H9 (cell line): Measurements from ENCODE around the gene LUZP2. TPM values are rescaled to one million over a fixed set of nuclear protein-coding genes. Genes with fewer than 3 reads are reported as not detected.

ENCODE experiments used
- DNase-seq: peaks from one replicate; pipeline ENCODE4 v3.0.0-alpha.2; 2017
- H2AFZ ChIP-seq: one replicate; pipeline ENCODE4 v1.6.1; 2013; ENCODE audit warnings: mild to moderate bottlenecking, low read length, control low read depth, moderate library complexity
- H2AK5ac ChIP-seq: 2 replicates; pipeline ENCODE4 v1.6.1; 2013; ENCODE audit warnings: low read length, control low read depth, mixed read lengths; ENCODE audit not compliant: insufficient read length
- H2BK120ac ChIP-seq: one replicate; pipeline ENCODE4 v1.6.1; 2013; ENCODE audit warnings: low read depth, mild to moderate bottlenecking, low read length, control low read depth, inconsistent platforms; ENCODE audit not compliant: poor library complexity, severe bottlenecking
- H2BK12ac ChIP-seq: 2 replicates; pipeline ENCODE4 v1.6.1; 2013; ENCODE audit warnings: low read length, control low read depth, mixed read lengths, low read depth; ENCODE audit not compliant: insufficient read length
- H2BK15ac ChIP-seq: 2 replicates; pipeline ENCODE4 v1.6.1; 2013; ENCODE audit warnings: low read depth, low read length, control low read depth
- H2BK20ac ChIP-seq: one replicate; pipeline ENCODE4 v1.6.1; 2013; ENCODE audit warnings: low read depth, mild to moderate bottlenecking, low read length, control low read depth, inconsistent platforms; ENCODE audit not compliant: poor library complexity, severe bottlenecking
- H2BK5ac ChIP-seq: 2 replicates; pipeline ENCODE4 v1.6.1; 2013; ENCODE audit warnings: low read length, control low read depth, mixed read lengths; ENCODE audit not compliant: insufficient read length
- H3K14ac ChIP-seq: 2 replicates; pipeline ENCODE4 v1.6.1; 2013; ENCODE audit warnings: low read length, control low read depth; ENCODE audit not compliant: insufficient read depth
- H3K18ac ChIP-seq: 2 replicates; pipeline ENCODE4 v1.6.1; 2013; ENCODE audit warnings: low read depth, mild to moderate bottlenecking, mixed read lengths, low read length, control low read depth; ENCODE audit not compliant: insufficient read length
- H3K23ac ChIP-seq: 2 replicates; pipeline ENCODE4 v1.6.1; 2013; ENCODE audit warnings: low read length, control low read depth, mixed read lengths, low read depth; ENCODE audit not compliant: insufficient read length
- H3K23me2 ChIP-seq: 2 replicates; pipeline ENCODE4 v1.6.1; 2013; ENCODE audit warnings: low read depth, mild to moderate bottlenecking, mixed read lengths, low read length, control low read depth; ENCODE audit not compliant: insufficient read length, poor library complexity, severe bottlenecking
- H3K27ac ChIP-seq: 2 replicates; pipeline ENCODE4 v1.5.1; 2013; ENCODE audit warnings: low read length, control low read depth, mixed read lengths, low read depth; ENCODE audit not compliant: insufficient read length
- H3K27me3 ChIP-seq: 2 replicates; pipeline ENCODE4 v1.6.1; 2013; ENCODE audit warnings: low read length, control low read depth, inconsistent platforms; ENCODE audit not compliant: insufficient read depth
- H3K4ac ChIP-seq: 2 replicates; pipeline ENCODE4 v1.6.1; 2013; ENCODE audit warnings: low read depth, mild to moderate bottlenecking, control low read depth, inconsistent platforms, low read length, moderate library complexity
- H3K4me1 ChIP-seq: 2 replicates; pipeline ENCODE4 v1.6.1; 2013; ENCODE audit warnings: low read length, control low read depth, inconsistent platforms; ENCODE audit not compliant: insufficient read depth
- H3K4me2 ChIP-seq: 2 replicates; pipeline ENCODE4 v1.6.1; 2013; ENCODE audit warnings: low read length, control low read depth, mixed read lengths; ENCODE audit not compliant: insufficient read length, insufficient read depth
- H3K56ac ChIP-seq: 2 replicates; pipeline ENCODE4 v1.6.1; 2013; ENCODE audit warnings: low read depth, mild to moderate bottlenecking, mixed read lengths, low read length, control low read depth; ENCODE audit not compliant: insufficient read length
- H3K79me1 ChIP-seq: 2 replicates; pipeline ENCODE4 v1.6.1; 2013; ENCODE audit warnings: low read depth, mild to moderate bottlenecking, moderate library complexity, low read length, control low read depth, inconsistent platforms; ENCODE audit not compliant: insufficient read depth, poor library complexity, severe bottlenecking
- H3K79me2 ChIP-seq: 2 replicates; pipeline ENCODE4 v1.6.1; 2013; ENCODE audit warnings: low read length, control low read depth, inconsistent platforms; ENCODE audit not compliant: insufficient read depth
- H3K9ac ChIP-seq: 2 replicates; pipeline ENCODE4 v1.6.1; 2013; ENCODE audit warnings: low read length, control low read depth, mixed read lengths; ENCODE audit not compliant: insufficient read length; ENCODE audit errors: extremely low read depth
- H3K9me3 ChIP-seq: one replicate; pipeline ENCODE4 v1.6.1; 2013; ENCODE audit warnings: low read depth, low read length, inconsistent platforms; ENCODE audit not compliant: control insufficient read depth
- H3T11ph ChIP-seq: one replicate; pipeline ENCODE4 v1.6.1; 2013; ENCODE audit warnings: mild to moderate bottlenecking, low read length, control low read depth, inconsistent platforms
- H4K20me1 ChIP-seq: one replicate; pipeline ENCODE4 v1.6.1; 2013; ENCODE audit not compliant: control insufficient read depth, insufficient read length, insufficient read depth
- H4K5ac ChIP-seq: 2 replicates; pipeline ENCODE4 v1.6.1; 2013; ENCODE audit warnings: low read depth, mild to moderate bottlenecking, mixed read lengths, low read length, control low read depth; ENCODE audit not compliant: insufficient read length
- H4K8ac ChIP-seq: replicated peaks from 2 replicates; pipeline ENCODE4 v1.6.1; 2013; ENCODE audit warnings: low read length, control low read depth, mixed read lengths, low read depth; ENCODE audit not compliant: insufficient read length
- H4K91ac ChIP-seq: 2 replicates; pipeline ENCODE4 v1.6.1; 2013; ENCODE audit warnings: low read depth, mild to moderate bottlenecking, moderate library complexity, mixed read lengths, low read length, control low read depth; ENCODE audit not compliant: insufficient read length
- H3K27ac Mint-ChIP-seq, 3 experiments: 2 replicates in 2 of 3; 3 replicates in 1 of 3; pipeline ENCODE4 v1.8.0; 2020 to 2021; ENCODE audit warnings: mixed read lengths in 3 of 3, mild to moderate bottlenecking in 1 of 3, moderate library complexity in 1 of 3
- H3K27me3 Mint-ChIP-seq: 2 replicates; pipeline ENCODE4 v1.8.0; 2021; ENCODE audit warnings: low read depth, mild to moderate bottlenecking, moderate library complexity, mixed read lengths
- H3K36me3 Mint-ChIP-seq, 3 experiments: 2 replicates in 2 of 3; 3 replicates in 1 of 3; pipeline ENCODE4 v1.8.0; 2020 to 2021; ENCODE audit warnings: low read depth in 3 of 3, mixed read lengths in 3 of 3; ENCODE audit not compliant: insufficient read depth in 1 of 3
- H3K4me1 Mint-ChIP-seq, 2 experiments: 2 replicates each; pipeline ENCODE4 v1.8.0; 2020; ENCODE audit warnings: mixed read lengths in 2 of 2
- H3K4me3 Mint-ChIP-seq, 2 experiments: 2 replicates in 1 of 2; 3 replicates in 1 of 2; pipeline ENCODE4 v1.8.0; 2020 to 2021; ENCODE audit warnings: mild to moderate bottlenecking in 2 of 2, mixed read lengths in 2 of 2, moderate library complexity in 1 of 2
- H3K9me3 Mint-ChIP-seq, 2 experiments: 2 replicates in 1 of 2; 3 replicates in 1 of 2; pipeline ENCODE4 v1.8.0; 2020; ENCODE audit warnings: mild to moderate bottlenecking in 2 of 2, mixed read lengths in 2 of 2, moderate library complexity in 1 of 2
- CTCF ChIP-seq: fragments of 200-600 bp; sonication (generic); conservative IDR thresholded peaks from 3 replicates; pipeline ENCODE4 v1.8.0; 2021; ENCODE audit warnings: antibody characterized with exemption, mild to moderate bottlenecking
- whole genome bisulfite sequencing: extraction: QIAGEN DNeasy Blood & Tissue Kit; methylation state at CpG from one replicate; pipeline ENCODE4 v1.1.7; 2013; ENCODE audit warnings: missing lambda C conversion rate, low lambda C conversion rate, mixed read lengths; ENCODE audit not compliant: insufficient read length; ENCODE audit errors: extremely low coverage; 5-methylcytosine and 5-hydroxymethylcytosine counted together
- total RNA-seq: library from RNA; stranded (reverse); gene quantifications from 2 replicates; pipeline ENCODE4 v1.2.1, GENCODE V29; 2021

The LUZP2 gene
- total RNA-seq, 1 experiment from 2014 or later, result 25.4 TPM

GRCh38 chr11:24934733-24935439 lies 438.0 kb downstream of the LUZP2 start:
- no peak overlapping the region for H3K4me2 ChIP-seq
- H3K9me3 ChIP-seq, result no peaks in the 10 kb centered on the region
- H3K36me3 Mint-ChIP-seq, result peaks cover 2 to 12% (median 7%) of the 10 kb centered on the region in 3 experiments; a peak in 5 of 7 replicates
- no peak overlapping the region for H2BK12ac ChIP-seq
- H3K56ac ChIP-seq, result no peak overlapping the region
- no peak for DNase-seq
- no peak overlapping the region for H3T11ph ChIP-seq
- H3K9ac ChIP-seq, result no peak overlapping the region
- H2BK5ac ChIP-seq, result no peak overlapping the region
- H3K23me2 ChIP-seq, result no peaks in the 10 kb centered on the region
- no peak overlapping the region for H4K5ac ChIP-seq
- no peak for TF ChIP-seq CTCF
- WGBS, result no CpG with 5 or more reads among the region's 1 CpG
- H3K27me3 ChIP-seq, result no peaks in the 10 kb centered on the region
- no peak overlapping the region for H3K23ac ChIP-seq
- H3K27ac Mint-ChIP-seq, result no peak overlapping the region
- no peaks in the 10 kb centered on the region for H3K27me3 Mint-ChIP-seq
- no peak overlapping the region for H2BK120ac ChIP-seq
- no peak overlapping the region for H2BK20ac ChIP-seq
- peaks cover 6 to 11% of the 10 kb centered on the region in 2 experiments; a peak in 3 of 4 replicates for H3K4me1 Mint-ChIP-seq
- no peak overlapping the region for H2AK5ac ChIP-seq
- H4K20me1 ChIP-seq, result no peaks in the 10 kb centered on the region
- H4K8ac ChIP-seq, result no peak overlapping the region
- no peaks in the 10 kb centered on the region for H3K79me2 ChIP-seq
- H3K4me3 Mint-ChIP-seq, result no peak overlapping the region
- H2AFZ ChIP-seq, result no peak overlapping the region
- H3K4ac ChIP-seq, result no peak overlapping the region
- H3K18ac ChIP-seq, result no peak overlapping the region
- no peaks in the 10 kb centered on the region for H3K79me1 ChIP-seq
- H3K9me3 Mint-ChIP-seq, result peaks cover 6 to 8% of the 10 kb centered on the region in 2 experiments
- no peak overlapping the region for H4K91ac ChIP-seq
- H3K14ac ChIP-seq, result no peak overlapping the region
- H2BK15ac ChIP-seq, result no peak overlapping the region
- H3K27ac ChIP-seq, result no peak overlapping the region
- H3K4me1 ChIP-seq, result no peaks in the 10 kb centered on the region
